Epidermal melanocyte (primary cell): ENCODE data around the gene ZNF624.

ENCODE experiments used
- DNase-seq: peaks from one replicate; pipeline ENCODE4 v3.0.0; 2011; ENCODE audit warnings: low spot score; ENCODE audit not compliant: insufficient read length

ZNF624 gene

DNA sequence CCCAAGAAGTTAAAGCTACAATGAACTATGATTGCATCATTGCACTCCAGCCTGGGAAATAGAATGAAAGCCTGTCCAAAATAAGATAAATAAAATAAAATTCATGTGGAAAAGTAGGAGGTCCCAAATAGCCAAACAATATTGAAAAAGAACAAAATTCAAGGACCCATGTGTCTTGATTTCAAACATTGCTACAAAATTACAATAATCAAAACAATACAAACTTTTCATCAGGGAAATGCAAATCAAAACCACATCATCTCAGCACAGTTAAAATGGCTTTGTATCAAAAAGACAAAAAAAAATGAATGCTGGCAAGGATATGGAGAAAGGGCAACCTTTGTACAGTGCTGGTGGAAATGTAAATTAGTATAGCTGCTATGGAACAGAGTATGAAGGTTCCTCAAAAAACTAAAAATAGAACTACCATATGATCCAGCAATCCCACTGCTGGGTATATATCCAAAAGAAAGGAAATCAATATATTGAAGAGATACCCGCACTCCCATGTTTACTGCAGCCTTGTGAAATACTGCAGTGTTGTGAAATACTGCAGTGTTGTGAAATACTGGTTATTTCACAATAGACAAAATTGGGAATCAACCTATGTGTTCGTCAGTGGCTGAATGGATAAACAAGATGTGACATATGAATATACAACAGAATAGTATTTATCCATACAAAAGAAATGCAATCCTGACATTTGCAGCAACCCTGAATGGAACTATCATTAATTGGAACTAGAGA lies 60.1 kb downstream of the ZNF624 start:
- DNase-seq = no peak

DNA sequence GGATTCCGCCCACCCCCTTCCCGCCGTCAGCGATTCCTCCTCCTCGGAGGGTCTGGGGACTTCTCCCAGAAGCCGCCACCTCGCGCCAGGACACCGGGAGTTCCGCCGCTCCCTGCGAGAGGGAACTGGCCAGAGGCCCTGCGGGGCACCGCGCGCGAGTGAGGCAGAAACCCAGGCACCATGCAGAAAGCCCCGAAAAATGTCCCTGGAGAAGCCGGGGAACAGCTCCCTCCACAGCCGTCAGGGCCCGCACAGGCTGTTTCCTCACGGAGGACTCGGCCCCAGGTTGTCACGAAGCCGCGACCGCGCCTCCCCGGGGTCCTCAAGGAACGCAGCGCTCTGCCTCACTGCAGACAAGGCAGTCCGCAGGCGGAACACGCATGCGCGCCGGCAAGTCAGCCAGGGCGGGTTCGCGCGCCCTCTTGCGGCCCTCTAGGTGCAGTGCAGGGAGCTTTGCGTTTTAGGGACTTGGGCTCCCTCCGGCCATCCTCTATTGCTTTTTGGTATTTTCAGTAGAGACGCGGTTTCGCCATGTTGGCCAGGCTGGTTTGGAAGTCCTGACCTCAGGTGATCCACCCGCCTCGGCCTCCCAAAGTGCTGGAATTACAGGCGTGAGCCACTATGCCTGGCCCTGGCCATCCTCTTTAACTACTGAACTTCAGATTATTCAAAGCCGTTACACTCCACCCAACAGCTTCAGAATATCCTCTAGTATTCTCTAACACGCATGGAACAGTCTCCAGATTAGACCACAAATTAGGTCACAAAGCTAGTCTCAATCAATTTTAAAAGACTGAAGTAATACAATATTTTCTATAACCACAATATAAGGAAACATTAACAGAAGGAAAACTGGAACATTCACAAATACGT lies 64.3 kb downstream of the ZNF624 start:
- peak; percentile 89 for DNase-seq

DNA sequence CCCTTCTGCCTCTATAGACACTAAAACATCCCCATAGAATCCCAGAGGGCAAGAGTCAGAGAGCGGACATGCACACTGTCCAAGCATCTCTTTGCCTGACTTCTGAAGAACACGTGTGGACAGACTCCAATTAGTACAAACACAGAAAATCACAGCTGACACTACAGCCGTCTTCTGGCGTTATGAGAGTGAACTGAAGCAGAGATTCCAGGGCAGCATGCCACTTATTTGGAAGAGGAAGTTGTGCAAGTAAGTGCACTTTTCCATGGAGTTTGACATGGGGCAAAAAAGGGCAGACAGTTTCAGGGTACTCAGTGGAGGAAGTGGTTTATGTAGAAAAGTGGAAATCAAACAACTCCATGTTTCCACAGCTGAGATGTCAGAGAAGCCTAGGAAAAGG lies 67.9 kb downstream of the ZNF624 start:
- no peak for DNase-seq

DNA sequence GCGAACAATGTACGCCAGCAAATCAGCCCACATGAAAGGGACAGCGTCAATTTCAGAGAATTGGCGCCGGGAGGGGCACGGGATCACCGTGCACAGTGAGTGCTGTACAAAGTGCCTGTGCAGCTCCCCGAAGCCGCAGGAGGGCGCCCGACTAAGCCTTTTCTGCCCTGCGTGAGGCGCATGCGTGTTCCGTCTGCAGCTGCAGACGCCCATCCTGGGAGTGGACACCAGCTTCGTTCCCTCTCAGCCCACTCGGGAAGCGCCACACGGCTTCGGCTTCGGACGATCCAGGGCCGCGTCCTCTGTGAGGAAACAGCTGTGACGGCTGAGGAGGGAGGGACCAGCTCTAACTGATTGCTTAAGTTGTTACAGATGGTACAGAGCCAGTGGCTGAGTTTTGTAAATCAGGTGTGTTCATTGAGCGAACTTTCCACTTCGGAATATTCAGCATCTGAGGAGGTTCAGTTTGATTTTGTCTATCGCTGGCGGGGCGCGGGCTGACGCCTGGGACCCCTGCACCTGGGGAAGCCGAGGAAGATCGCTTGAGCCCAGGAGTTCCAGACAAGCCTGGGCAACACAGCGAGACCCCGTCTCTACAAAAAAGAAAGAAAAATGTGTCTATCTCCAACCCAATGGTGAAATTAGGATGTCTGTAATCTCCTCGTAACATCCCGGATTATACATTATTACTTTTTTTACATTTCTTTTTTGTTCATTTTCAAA lies 69.2 kb downstream of the ZNF624 start:
- peak; percentile 75 for DNase-seq

DNA sequence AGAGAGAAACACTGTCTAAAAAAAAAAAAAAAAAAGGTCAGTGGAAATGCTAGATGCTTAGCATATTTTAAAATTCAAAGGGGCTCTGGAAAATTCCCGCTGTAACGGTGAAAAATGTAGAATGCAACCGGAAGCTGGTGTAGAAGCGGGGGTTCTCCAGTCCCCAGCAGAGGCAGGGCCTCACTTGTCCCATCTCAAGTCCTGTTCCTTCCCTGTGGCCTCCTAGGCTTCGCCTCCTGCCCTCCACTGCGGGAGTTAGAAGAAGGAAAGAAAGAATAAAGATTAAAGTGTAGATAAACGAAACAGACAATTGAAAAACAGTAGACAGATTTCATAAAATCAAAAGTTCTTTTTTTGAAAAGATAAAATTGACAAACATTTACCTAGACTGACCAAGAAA lies 69.9 kb downstream of the ZNF624 start:
- DNase-seq = no peak

DNA sequence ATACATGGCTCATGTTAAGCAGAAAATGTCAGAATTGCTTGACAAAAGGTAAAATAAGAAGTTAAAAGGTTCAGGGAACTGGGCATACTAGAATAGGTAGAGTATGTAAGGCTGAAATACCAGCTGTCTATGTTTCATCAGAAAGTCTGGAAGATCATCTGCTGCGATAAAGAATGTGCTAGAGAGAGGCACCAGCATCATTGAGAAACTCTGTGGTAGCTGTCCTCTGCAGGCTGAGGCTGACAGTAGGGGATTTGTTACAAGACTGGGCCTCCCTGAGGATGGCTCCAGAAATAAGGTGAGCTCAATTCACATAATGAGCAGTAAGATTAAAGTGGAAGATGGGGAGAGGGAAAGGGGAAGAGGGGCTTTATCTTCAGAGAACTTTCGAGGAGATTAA lies 80.2 kb downstream of the ZNF624 start:
- DNase-seq = no peak
